ENCODE measurements around the gene DBR1. TPM values are rescaled to one million over a fixed set of nuclear protein-coding genes. Genes with fewer than 3 reads are reported as not detected.

The DBR1 gene
- total RNA-seq, 1 donor from 2014 or later = 17.3 TPM

GRCh38 chr3:138124188-138124587 lies 50.5 kb downstream of the DBR1 start:
- no peak for DNase-seq (ENCODE audit: low spot score)

DNA sequence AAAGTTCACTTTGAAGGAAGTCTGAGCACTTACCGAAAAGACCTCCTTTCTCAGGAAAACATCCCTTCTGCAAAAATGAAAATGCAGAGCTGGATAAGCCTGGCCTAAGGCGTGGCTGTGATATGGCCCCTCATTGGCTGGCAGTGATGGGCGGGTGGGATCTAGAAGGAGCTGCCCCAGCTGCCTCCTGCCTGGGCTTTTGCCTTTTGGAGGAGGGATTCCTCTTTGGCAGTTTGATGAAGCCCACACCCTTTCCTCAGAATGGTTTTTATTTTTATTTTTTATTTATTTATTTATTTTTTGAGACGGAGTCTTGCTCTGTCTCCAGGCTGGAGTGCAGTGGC lies 55.3 kb downstream of the DBR1 start:
- no peak for DNase-seq (ENCODE audit: low spot score)

- peak; percentile 81 for DNase-seq (ENCODE audit: low spot score)
These were observed 55.9 kb downstream of the DBR1 start for GRCh38 chr3:138118612-138119422.

GRCh38 chr3:138114988-138115971 lies 59.4 kb downstream of the DBR1 start, which contains the start of gene DZIP1L:
TSS of gene DZIP1L (minus strand) at chr3:138115608. CDS start at chr3:138103971, 11,637 bp downstream.
- peak; percentile 64 for DNase-seq (ENCODE audit: low spot score)

DNA sequence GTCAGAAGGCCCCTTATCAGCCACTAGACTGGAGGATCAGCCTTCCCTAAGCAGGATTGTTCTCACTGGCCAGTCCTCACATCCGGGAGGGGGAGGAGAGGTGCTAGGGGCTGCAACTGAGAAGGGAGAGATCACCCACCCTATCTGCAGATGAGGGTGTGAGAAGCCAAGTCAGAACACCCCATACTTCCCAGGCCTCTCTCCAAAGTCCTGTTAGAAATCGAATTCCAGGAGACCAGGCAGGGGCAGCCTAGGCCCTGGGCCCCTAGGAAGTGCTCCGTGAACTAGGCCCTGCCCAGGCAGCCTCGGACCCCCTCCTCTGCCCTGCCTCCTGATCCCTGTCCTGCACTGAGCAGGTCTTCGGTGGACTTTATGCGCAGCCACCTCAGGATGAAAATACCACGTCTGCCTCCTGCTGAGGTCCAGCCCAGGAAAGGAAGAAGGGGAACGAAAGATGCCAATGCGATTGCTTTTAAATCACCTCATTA lies 60.2 kb downstream of the DBR1 start:
- DNase-seq (ENCODE audit: low spot score) = no peak

DNA sequence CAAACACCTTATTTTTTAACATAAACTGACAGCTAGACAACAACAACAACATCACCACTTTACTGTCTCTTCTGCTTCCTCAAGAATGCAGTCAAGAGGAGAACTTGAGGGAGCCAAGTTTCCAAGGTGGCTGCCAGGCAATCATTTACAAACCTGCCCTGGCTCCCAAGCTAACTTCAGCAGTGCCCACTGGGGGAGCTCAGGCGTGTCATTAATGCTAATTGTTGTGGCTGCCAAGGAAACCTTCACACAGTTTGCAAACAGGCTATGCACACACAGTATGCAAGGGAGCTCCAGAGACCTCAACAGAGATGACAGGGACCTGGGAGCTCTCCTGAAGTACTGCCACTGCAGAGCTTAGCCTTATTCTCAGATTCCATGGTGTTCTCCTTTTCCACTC lies 61.4 kb downstream of the DBR1 start:
- no peak for DNase-seq (ENCODE audit: low spot score)

DNA sequence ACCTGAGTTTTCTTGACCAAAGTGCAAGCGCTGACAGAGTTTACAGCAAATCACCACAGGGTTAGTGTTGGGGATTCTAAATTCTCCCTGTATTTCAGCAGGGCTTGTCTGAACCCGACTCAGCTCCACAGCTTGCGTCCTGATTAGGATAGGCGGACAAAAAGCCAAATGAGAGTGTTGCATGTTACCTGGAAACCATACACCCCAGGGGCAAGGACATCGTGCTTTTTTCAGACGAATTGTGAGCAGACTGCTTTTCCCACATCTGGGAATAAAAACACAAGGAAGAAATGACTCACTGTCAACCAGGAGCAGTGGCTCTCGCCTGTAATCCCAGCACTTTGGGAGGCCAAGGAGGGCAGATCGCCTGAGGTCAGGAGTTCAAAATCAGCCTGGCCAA lies 62.4 kb downstream of the DBR1 start:
- DNase-seq (ENCODE audit: low spot score) = no peak

Other genes starting within 250 kb of the DBR1 start
- gene CLDN18, start 164.8 kb downstream of the DBR1 start, total RNA-seq = not detected
- 32.7 TPM for gene DZIP1L, start 59.3 kb downstream of the DBR1 start, total RNA-seq
- gene A4GNT, start 42.5 kb downstream of the DBR1 start, total RNA-seq = not detected
- 83.2 TPM for gene ARMC8, start 12.4 kb upstream of the DBR1 start, total RNA-seq
- gene NME9, start 154.9 kb upstream of the DBR1 start, total RNA-seq = 0.49 TPM
- 26.2 TPM for gene MRAS, start 173.7 kb upstream of the DBR1 start, total RNA-seq

Data from ureter (tissue), 1 donor.